ENCODE data around the gene ARHGEF28.

- no peak for TF ChIP-seq CTCF (IDR thresholded peaks at IDR 0.05)
- TF ChIP-seq POLR2A (IDR thresholded peaks at IDR 0.05; ENCODE audit: low read depth): no peak
- no peak for TF ChIP-seq EP300 (IDR thresholded peaks at IDR 0.05)
- peak; percentile 21 to 72 for TF ChIP-seq POLR2AphosphoS5 (IDR thresholded peaks at IDR 0.05)
Measured at GRCh38 chr5:73625944-73626811, at the start of gene ARHGEF28.
